Caco-2 (cell line): ENCODE measurements around the gene EAF1. TPM values are rescaled to one million over a fixed set of nuclear protein-coding genes. Genes with fewer than 3 reads are reported as not detected.
"Not testable (repeated sequence)": the region's sequence is repeated elsewhere in the genome, so short reads cannot be mapped to it uniquely, and the experiment has no call there.

Experiments used
- BruUV-seq: library from RNA; stranded (reverse); fragments of 400-500 nt; replicated peaks from 2 replicates; lab custom pipeline; 2021; lab: Mats Ljungman, UMichigan
- CTCF ChIA-PET: fragments of 300-600 bp; sonication (Branson Sonifier 250); formaldehyde crosslinking; loops from one replicate; lab custom pipeline; 2022; ENCODE audit warnings: antibody characterized with exemption; lab: Charles Lee
- POLR2A ChIA-PET: fragments of 300-600 bp; sonication (Branson Sonifier 250); formaldehyde crosslinking; loops from one replicate; lab custom pipeline; 2022; ENCODE audit warnings: antibody characterized with exemption; lab: Charles Lee
- DNase-seq, 2 experiments: peaks; one replicate each; pipeline versions ENCODE4 v3.0.0 to v3.0.0-alpha.2; 2020 to 2022
- H3K27me3 ChIP-seq: replicated peaks from 2 replicates; pipeline ENCODE4 v1.6.0; 2011; ENCODE audit warnings: low read length; ENCODE audit not compliant: control insufficient read depth, insufficient read depth
- H3K36me3 ChIP-seq: 2 replicates; pipeline ENCODE4 v1.5.1; 2011; ENCODE audit warnings: low read length; ENCODE audit not compliant: control insufficient read depth, insufficient read depth
- H3K4me1 ChIP-seq: fragments of 250-450 bp; sonication (Bioruptor Pico); 2 replicates; pipeline ENCODE4 v1.5.1; 2020; ENCODE audit warnings: mild to moderate bottlenecking
- H3K4me3 ChIP-seq: 2 replicates; pipeline ENCODE4 v1.5.1; 2011; ENCODE audit warnings: low read depth, mild to moderate bottlenecking, control low read depth, low read length
- H3K9me3 ChIP-seq: fragments of 250-450 bp; sonication (Bioruptor Pico); 2 replicates; pipeline ENCODE4 v1.5.1; 2020; ENCODE audit warnings: mild to moderate bottlenecking, moderate library complexity
- H3K27ac Mint-ChIP-seq: one replicate; pipeline ENCODE4 v1.8.0; 2022; ENCODE audit warnings: mixed read lengths; ENCODE audit not compliant: unreplicated experiment
- H3K27me3 Mint-ChIP-seq: one replicate; pipeline ENCODE4 v1.8.0; 2022; ENCODE audit warnings: mixed read lengths; ENCODE audit not compliant: insufficient read depth, unreplicated experiment
- H3K36me3 Mint-ChIP-seq: one replicate; pipeline ENCODE4 v1.8.0; 2022; ENCODE audit warnings: mild to moderate bottlenecking, mixed read lengths; ENCODE audit not compliant: insufficient read depth, unreplicated experiment
- H3K4me1 Mint-ChIP-seq: one replicate; pipeline ENCODE4 v1.8.0; 2022; ENCODE audit warnings: low read depth, mixed read lengths; ENCODE audit not compliant: unreplicated experiment
- H3K4me3 Mint-ChIP-seq: one replicate; pipeline ENCODE4 v1.8.0; 2022; ENCODE audit warnings: mild to moderate bottlenecking, moderate library complexity, mixed read lengths; ENCODE audit not compliant: unreplicated experiment
- H3K9me3 Mint-ChIP-seq: one replicate; pipeline ENCODE4 v1.8.0; 2022; ENCODE audit warnings: mixed read lengths; ENCODE audit not compliant: unreplicated experiment
- intact Hi-C: fragments of 100-400 bp; cut with micrococcal nuclease; formaldehyde crosslinking; loops from one replicate; pipeline ENCODE4 v1.10.0; 2022; ENCODE audit not compliant: unreplicated experiment
- total RNA-seq: library from RNA; stranded (reverse); gene quantifications from 2 replicates; pipeline ENCODE4 v1.2.3, GENCODE V29; 2022
- TF ChIP-seq, protein P1 (sequence below), 2 experiments: fragments of 200-600 bp in 1 of 2; IDR thresholded peaks; 1 replicate in 1 of 2; 2 replicates in 1 of 2; pipeline versions ENCODE4 v1.5.1 to v1.8.0; 2011 to 2022; ENCODE audit warnings: antibody characterized with exemption in 1 of 2, control low read depth in 1 of 2, inconsistent platforms in 1 of 2, low read depth in 1 of 2, low read length in 1 of 2, mild to moderate bottlenecking in 1 of 2, moderate library complexity in 1 of 2; ENCODE audit not compliant: insufficient read depth in 1 of 2, severe bottlenecking in 1 of 2, unreplicated experiment in 1 of 2

The EAF1 gene
- total RNA-seq, 1 experiment from 2014 or later, result 33.5 TPM

- H3K9me3 ChIP-seq, H3K4me3 Mint-ChIP-seq, POLR2A ChIA-PET, H3K36me3 ChIP-seq, H3K27me3 Mint-ChIP-seq, BruUV-seq, H3K4me1 ChIP-seq, DNase-seq, intact Hi-C loops, H3K4me1 Mint-ChIP-seq, H3K27me3 ChIP-seq, H3K27ac Mint-ChIP-seq, H3K36me3 Mint-ChIP-seq, H3K4me3 ChIP-seq, CTCF ChIA-PET, H3K9me3 Mint-ChIP-seq: not testable (repeated sequence)
These were observed 28.7 kb upstream of the EAF1 start for GRCh38 chr3:15398731-15399133.

DNA sequence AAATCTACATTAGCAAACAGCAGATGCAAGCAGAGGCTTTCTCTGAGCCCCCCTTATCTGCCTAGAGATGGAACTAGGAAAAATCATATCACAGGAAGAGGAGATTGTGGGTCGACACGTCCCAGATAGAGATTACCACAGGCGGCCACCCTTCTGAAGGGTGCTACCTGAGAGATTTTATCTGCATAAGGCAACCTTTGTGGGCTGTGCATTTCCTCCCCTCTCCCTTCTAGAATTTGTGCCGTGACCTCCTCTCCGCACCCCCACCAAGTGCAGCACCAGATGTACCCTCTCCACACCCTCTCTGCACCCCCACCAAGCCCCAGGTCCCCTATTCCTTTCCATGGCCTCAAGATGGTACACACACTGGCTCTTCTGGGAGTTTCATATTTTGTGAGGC is 27.4 kb upstream of the EAF1 start:
- CTCF ChIA-PET, result interaction anchor here (1.1 kb wide), 1 partner anchor 120 kb away, joined by 3 read pairs; no protein-coding TSS in a partner anchor
- no peaks in the 10 kb centered on the region for H3K36me3 Mint-ChIP-seq
- Histone ChIP-seq H3K9me3 (no peaks in the 10 kb centered on the region), H3K36me3 (no peaks in the 10 kb centered on the region), H3K27me3 (no peaks in the 10 kb centered on the region), H3K4me3 (no peak overlapping the region), H3K4me1 (no peaks in the 10 kb centered on the region)
- DNase-seq, result no peak
- TF ChIP-seq, protein P1, sequence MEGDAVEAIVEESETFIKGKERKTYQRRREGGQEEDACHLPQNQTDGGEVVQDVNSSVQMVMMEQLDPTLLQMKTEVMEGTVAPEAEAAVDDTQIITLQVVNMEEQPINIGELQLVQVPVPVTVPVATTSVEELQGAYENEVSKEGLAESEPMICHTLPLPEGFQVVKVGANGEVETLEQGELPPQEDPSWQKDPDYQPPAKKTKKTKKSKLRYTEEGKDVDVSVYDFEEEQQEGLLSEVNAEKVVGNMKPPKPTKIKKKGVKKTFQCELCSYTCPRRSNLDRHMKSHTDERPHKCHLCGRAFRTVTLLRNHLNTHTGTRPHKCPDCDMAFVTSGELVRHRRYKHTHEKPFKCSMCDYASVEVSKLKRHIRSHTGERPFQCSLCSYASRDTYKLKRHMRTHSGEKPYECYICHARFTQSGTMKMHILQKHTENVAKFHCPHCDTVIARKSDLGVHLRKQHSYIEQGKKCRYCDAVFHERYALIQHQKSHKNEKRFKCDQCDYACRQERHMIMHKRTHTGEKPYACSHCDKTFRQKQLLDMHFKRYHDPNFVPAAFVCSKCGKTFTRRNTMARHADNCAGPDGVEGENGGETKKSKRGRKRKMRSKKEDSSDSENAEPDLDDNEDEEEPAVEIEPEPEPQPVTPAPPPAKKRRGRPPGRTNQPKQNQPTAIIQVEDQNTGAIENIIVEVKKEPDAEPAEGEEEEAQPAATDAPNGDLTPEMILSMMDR (IDR thresholded peaks at IDR 0.05; ENCODE audit: insufficient read depth in 1 of 2, low read depth in 1 of 2, low read length in 1 of 2, severe bottlenecking in 1 of 2, unreplicated experiment in 1 of 2), result no peak
- H3K9me3 Mint-ChIP-seq, result no peaks in the 10 kb centered on the region
- H3K4me3 Mint-ChIP-seq, result no peak overlapping the region
- intact Hi-C loops, result loop anchor here (10.0 kb wide), 1 partner anchor 295 kb away; no protein-coding TSS in a partner anchor
- BruUV-seq, result no TSS peak
- no peaks in the 10 kb centered on the region for H3K27me3 Mint-ChIP-seq
- POLR2A ChIA-PET, result no interaction called here
- no peaks in the 10 kb centered on the region for H3K4me1 Mint-ChIP-seq
- no peak overlapping the region for H3K27ac Mint-ChIP-seq

- H3K9me3 Mint-ChIP-seq, result no peaks in the 10 kb centered on the region
- no peak overlapping the region for H3K4me3 ChIP-seq
- intact Hi-C loops, result loop anchor here (10.0 kb wide), 1 partner anchor 297 kb away; no protein-coding TSS in a partner anchor
- TF ChIP-seq, protein P1 (IDR thresholded peaks at IDR 0.05; ENCODE audit: insufficient read depth in 1 of 2, low read depth in 1 of 2, low read length in 1 of 2, severe bottlenecking in 1 of 2, unreplicated experiment in 1 of 2), result no peak
- no peaks in the 10 kb centered on the region for H3K9me3 ChIP-seq
- H3K4me3 Mint-ChIP-seq, result no peak overlapping the region
- no TSS peak for BruUV-seq
- no peaks in the 10 kb centered on the region for H3K36me3 Mint-ChIP-seq
- no peaks in the 10 kb centered on the region for H3K4me1 ChIP-seq
- CTCF ChIA-PET, result no interaction called here
- no peaks in the 10 kb centered on the region for H3K36me3 ChIP-seq
- POLR2A ChIA-PET, result no interaction called here
- no peaks in the 10 kb centered on the region for H3K27me3 ChIP-seq
- no peak for DNase-seq
- no peaks in the 10 kb centered on the region for H3K4me1 Mint-ChIP-seq
- no peaks in the 10 kb centered on the region for H3K27me3 Mint-ChIP-seq
- H3K27ac Mint-ChIP-seq, result no peak overlapping the region
These were observed 25.5 kb upstream of the EAF1 start for GRCh38 chr3:15401936-15402335.

DNA sequence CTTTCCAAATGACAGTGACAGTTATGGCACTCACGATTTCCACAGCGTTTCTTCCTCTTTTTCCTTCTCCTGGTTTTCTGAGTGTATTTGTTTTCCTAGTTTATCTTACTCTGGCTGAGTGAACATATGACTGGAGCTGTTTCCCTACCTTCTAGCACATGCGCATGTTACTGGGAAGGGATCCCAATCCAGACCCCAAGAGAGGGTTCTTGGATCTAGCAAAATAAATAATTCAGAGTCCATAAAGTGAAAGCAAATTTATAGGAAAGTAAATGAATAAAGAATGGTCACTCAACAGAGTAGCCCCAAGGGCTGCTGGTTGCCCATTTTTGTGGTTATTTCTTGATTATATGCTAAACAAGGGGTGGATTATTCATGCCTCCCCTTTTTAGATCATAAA is 23.9 kb upstream of the EAF1 start:
- Histone ChIP-seq H3K9me3 (no peaks in the 10 kb centered on the region), H3K36me3 (no peaks in the 10 kb centered on the region), H3K4me3 (no peak overlapping the region), H3K27me3 (no peaks in the 10 kb centered on the region), H3K4me1 (no peaks in the 10 kb centered on the region)
- no peaks in the 10 kb centered on the region for H3K4me1 Mint-ChIP-seq
- intact Hi-C loops, result loop anchor here (10.0 kb wide), 1 partner anchor 299 kb away; no protein-coding TSS in a partner anchor
- H3K27me3 Mint-ChIP-seq, result no peaks in the 10 kb centered on the region
- no peak overlapping the region for H3K27ac Mint-ChIP-seq
- no peak for DNase-seq
- TF ChIP-seq, protein P1 (IDR thresholded peaks at IDR 0.05; ENCODE audit: insufficient read depth in 1 of 2, low read depth in 1 of 2, low read length in 1 of 2, severe bottlenecking in 1 of 2, unreplicated experiment in 1 of 2), result no peak
- H3K4me3 Mint-ChIP-seq, result no peak overlapping the region
- ChIA-PET CTCF (no interaction called here), POLR2A (no interaction called here)
- H3K36me3 Mint-ChIP-seq, result no peaks in the 10 kb centered on the region
- H3K9me3 Mint-ChIP-seq, result no peaks in the 10 kb centered on the region
- BruUV-seq, result no TSS peak
